H1 (cell line): ENCODE results near the gene SLC43A3. TPM values are rescaled to one million over a fixed set of nuclear protein-coding genes. Genes with fewer than 3 reads are reported as not detected.

Experiments
- CHD7 ChIP-seq: fragments of 300-600 bp; sonication (generic); IDR thresholded peaks from 2 replicates; pipeline ENCODE4 v1.7.1; 2012; ENCODE audit warnings: low read length, moderate library complexity, mild to moderate bottlenecking, inconsistent platforms; ENCODE audit not compliant: insufficient replicate concordance
- FOSL1 ChIP-seq: IDR thresholded peaks from 2 replicates; pipeline ENCODE4 v1.6.1; 2011; ENCODE audit warnings: mild to moderate bottlenecking, low read depth, low read length, moderate library complexity; ENCODE audit not compliant: insufficient read depth
- KDM4A ChIP-seq: IDR thresholded peaks from one replicate; pipeline ENCODE4 v1.7.1; 2012; ENCODE audit warnings: low read depth, mild to moderate bottlenecking, moderate library complexity, low read length, inconsistent platforms; ENCODE audit not compliant: severe bottlenecking
- MAX ChIP-seq: IDR thresholded peaks from 2 replicates; pipeline ENCODE4 v1.6.1; 2012; ENCODE audit warnings: inconsistent platforms
- SIX5 ChIP-seq: IDR thresholded peaks from 2 replicates; pipeline ENCODE4 v1.6.1; 2011; ENCODE audit warnings: mild to moderate bottlenecking, low read depth, low read length
- polyA plus RNA-seq, 7 experiments: library from polyadenylated mRNA; depleted of rRNA in 3 of 7; stranded (reverse) in 5 of 7; unstranded in 2 of 7; fragments of >200 nt in 5 of 7; fragments of 200-250 nt in 2 of 7; gene quantifications; 1 replicate in 5 of 7; 2 replicates in 1 of 7; 4 replicates in 1 of 7; pipeline versions ENCODE4 v1.2.1 to v1.2.3, GENCODE V29; 2011 to 2013; ENCODE audit warnings: missing spikeins in 2 of 7, mixed read lengths in 2 of 7
- total RNA-seq: library from RNA; stranded (reverse); fragmentation: NEBNext Ultra II Directional; extraction: Animal tissue kit (Norgen Biotek cat#: 25700); gene quantifications from 2 replicates; pipeline ENCODE4 v1.2.1, GENCODE V29; 2021

Gene SLC43A3
- total and polyA plus RNA-seq, 2 of the 8 experiments (the other 6 are each of a cell fraction or from before 2014, with no cell fraction given) = 31.8 to 67.8 TPM

GRCh38 chr11:57379732-57380131 lies 47.2 kb downstream of the SLC43A3 start (continued):
- TF ChIP-seq CHD7 = no peak
- TF ChIP-seq FOSL1 = no peak
- no peak for TF ChIP-seq KDM4A
- TF ChIP-seq MAX = no peak
- TF ChIP-seq SIX5 = no peak
